Hepatocyte (in vitro differentiated cells): Measurements from ENCODE around the gene CUL7.

ENCODE experiments used
- EZH2 ChIP-seq: fragments of 200-600 bp; sonication (generic); IDR thresholded peaks from 2 replicates; pipeline ENCODE4 v1.6.1; 2016; ENCODE audit warnings: antibody characterized with exemption, mild to moderate bottlenecking, borderline replicate concordance
- EZH2phosphoT487 ChIP-seq: fragments of 200-600 bp; sonication (generic); IDR thresholded peaks from one replicate; pipeline ENCODE4 v1.6.1; 2018; ENCODE audit warnings: antibody characterized with exemption, mild to moderate bottlenecking, low read depth, moderate library complexity; ENCODE audit not compliant: unreplicated experiment, severe bottlenecking
- TF ChIP-seq, protein P1 (sequence below): fragments of 200-600 bp; sonication (generic); IDR thresholded peaks from 2 replicates; pipeline ENCODE4 v1.5.1; 2016; ENCODE audit warnings: antibody characterized with exemption, mild to moderate bottlenecking; ENCODE audit not compliant: poor library complexity

DNA sequence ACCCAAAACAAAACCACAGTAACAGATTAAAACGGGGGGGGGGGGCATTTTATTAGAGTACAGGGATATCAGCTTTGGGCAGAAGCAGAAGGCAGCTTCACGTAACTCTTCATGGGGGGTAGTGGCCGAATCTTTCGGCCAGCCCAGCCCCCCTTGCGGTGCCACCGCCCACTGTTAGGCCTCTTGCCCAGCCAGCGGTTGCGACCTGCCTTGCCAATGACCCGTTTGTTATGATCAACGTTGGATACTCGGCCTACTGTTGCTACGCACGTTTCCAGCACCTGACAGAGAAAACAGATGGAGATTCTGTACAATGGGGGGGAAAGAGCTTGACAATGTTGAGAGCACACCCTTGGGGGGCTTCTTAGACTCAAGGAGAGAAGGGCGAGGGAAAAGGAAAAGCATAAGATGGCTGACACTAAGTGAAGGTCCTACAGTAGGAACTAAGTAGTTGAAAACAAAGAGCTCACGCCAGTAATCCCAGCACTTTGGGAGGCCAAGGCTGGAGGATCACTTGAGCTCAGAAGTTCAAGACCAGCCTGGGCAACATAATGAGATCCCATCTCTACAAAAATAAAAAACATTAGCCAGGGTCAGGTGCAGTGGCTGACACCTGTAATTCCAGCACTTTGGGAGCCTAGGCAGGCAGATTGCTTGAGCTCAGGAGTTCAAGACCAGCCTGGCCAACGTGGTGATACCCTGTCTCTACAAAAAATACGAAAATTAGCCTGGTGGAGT, 724 bp upstream of the CUL7 start:
- TF ChIP-seq, protein P1, sequence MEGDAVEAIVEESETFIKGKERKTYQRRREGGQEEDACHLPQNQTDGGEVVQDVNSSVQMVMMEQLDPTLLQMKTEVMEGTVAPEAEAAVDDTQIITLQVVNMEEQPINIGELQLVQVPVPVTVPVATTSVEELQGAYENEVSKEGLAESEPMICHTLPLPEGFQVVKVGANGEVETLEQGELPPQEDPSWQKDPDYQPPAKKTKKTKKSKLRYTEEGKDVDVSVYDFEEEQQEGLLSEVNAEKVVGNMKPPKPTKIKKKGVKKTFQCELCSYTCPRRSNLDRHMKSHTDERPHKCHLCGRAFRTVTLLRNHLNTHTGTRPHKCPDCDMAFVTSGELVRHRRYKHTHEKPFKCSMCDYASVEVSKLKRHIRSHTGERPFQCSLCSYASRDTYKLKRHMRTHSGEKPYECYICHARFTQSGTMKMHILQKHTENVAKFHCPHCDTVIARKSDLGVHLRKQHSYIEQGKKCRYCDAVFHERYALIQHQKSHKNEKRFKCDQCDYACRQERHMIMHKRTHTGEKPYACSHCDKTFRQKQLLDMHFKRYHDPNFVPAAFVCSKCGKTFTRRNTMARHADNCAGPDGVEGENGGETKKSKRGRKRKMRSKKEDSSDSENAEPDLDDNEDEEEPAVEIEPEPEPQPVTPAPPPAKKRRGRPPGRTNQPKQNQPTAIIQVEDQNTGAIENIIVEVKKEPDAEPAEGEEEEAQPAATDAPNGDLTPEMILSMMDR = no peak
- TF ChIP-seq EZH2 (no peak), EZH2phosphoT487 (no peak)
